Caco-2 (cell line): ENCODE measurements around the gene CDS1. TPM values are rescaled to one million over a fixed set of nuclear protein-coding genes. Genes with fewer than 3 reads are reported as not detected.

ENCODE experiments used
- BruUV-seq: library from RNA; stranded (reverse); fragments of 400-500 nt; replicated peaks from 2 replicates; lab custom pipeline; 2021; lab: Mats Ljungman, UMichigan
- CTCF ChIA-PET: fragments of 300-600 bp; sonication (Branson Sonifier 250); formaldehyde crosslinking; loops from one replicate; lab custom pipeline; 2022; ENCODE audit warnings: antibody characterized with exemption; lab: Charles Lee
- POLR2A ChIA-PET: fragments of 300-600 bp; sonication (Branson Sonifier 250); formaldehyde crosslinking; loops from one replicate; lab custom pipeline; 2022; ENCODE audit warnings: antibody characterized with exemption; lab: Charles Lee
- DNase-seq, 2 experiments: peaks; one replicate each; pipeline versions ENCODE4 v3.0.0 to v3.0.0-alpha.2; 2020 to 2022
- H3K27me3 ChIP-seq: replicated peaks from 2 replicates; pipeline ENCODE4 v1.6.0; 2011; ENCODE audit warnings: low read length; ENCODE audit not compliant: control insufficient read depth, insufficient read depth
- H3K36me3 ChIP-seq: 2 replicates; pipeline ENCODE4 v1.5.1; 2011; ENCODE audit warnings: low read length; ENCODE audit not compliant: control insufficient read depth, insufficient read depth
- H3K4me1 ChIP-seq: fragments of 250-450 bp; sonication (Bioruptor Pico); 2 replicates; pipeline ENCODE4 v1.5.1; 2020; ENCODE audit warnings: mild to moderate bottlenecking
- H3K4me3 ChIP-seq: 2 replicates; pipeline ENCODE4 v1.5.1; 2011; ENCODE audit warnings: low read depth, mild to moderate bottlenecking, control low read depth, low read length
- H3K9me3 ChIP-seq: fragments of 250-450 bp; sonication (Bioruptor Pico); 2 replicates; pipeline ENCODE4 v1.5.1; 2020; ENCODE audit warnings: mild to moderate bottlenecking, moderate library complexity
- H3K27ac Mint-ChIP-seq: one replicate; pipeline ENCODE4 v1.8.0; 2022; ENCODE audit warnings: mixed read lengths; ENCODE audit not compliant: unreplicated experiment
- H3K27me3 Mint-ChIP-seq: one replicate; pipeline ENCODE4 v1.8.0; 2022; ENCODE audit warnings: mixed read lengths; ENCODE audit not compliant: insufficient read depth, unreplicated experiment
- H3K36me3 Mint-ChIP-seq: one replicate; pipeline ENCODE4 v1.8.0; 2022; ENCODE audit warnings: mild to moderate bottlenecking, mixed read lengths; ENCODE audit not compliant: insufficient read depth, unreplicated experiment
- H3K4me1 Mint-ChIP-seq: one replicate; pipeline ENCODE4 v1.8.0; 2022; ENCODE audit warnings: low read depth, mixed read lengths; ENCODE audit not compliant: unreplicated experiment
- H3K4me3 Mint-ChIP-seq: one replicate; pipeline ENCODE4 v1.8.0; 2022; ENCODE audit warnings: mild to moderate bottlenecking, moderate library complexity, mixed read lengths; ENCODE audit not compliant: unreplicated experiment
- H3K9me3 Mint-ChIP-seq: one replicate; pipeline ENCODE4 v1.8.0; 2022; ENCODE audit warnings: mixed read lengths; ENCODE audit not compliant: unreplicated experiment
- CTCF ChIP-seq, 2 experiments: fragments of 200-600 bp in 1 of 2; IDR thresholded peaks; 1 replicate in 1 of 2; 2 replicates in 1 of 2; pipeline versions ENCODE4 v1.5.1 to v1.8.0; 2011 to 2022; ENCODE audit warnings: antibody characterized with exemption in 1 of 2, control low read depth in 1 of 2, inconsistent platforms in 1 of 2, low read depth in 1 of 2, low read length in 1 of 2, mild to moderate bottlenecking in 1 of 2, moderate library complexity in 1 of 2; ENCODE audit not compliant: insufficient read depth in 1 of 2, severe bottlenecking in 1 of 2, unreplicated experiment in 1 of 2
- intact Hi-C: fragments of 100-400 bp; cut with micrococcal nuclease; formaldehyde crosslinking; loops from one replicate; pipeline ENCODE4 v1.10.0; 2022; ENCODE audit not compliant: unreplicated experiment
- total RNA-seq: library from RNA; stranded (reverse); gene quantifications from 2 replicates; pipeline ENCODE4 v1.2.3, GENCODE V29; 2022

The CDS1 gene
- total RNA-seq, 1 experiment from 2014 or later = 18.1 TPM

GRCh38 chr4:84597450-84597849 lies 14.5 kb downstream of the CDS1 start:
- no peak for DNase-seq
- POLR2A ChIA-PET = interaction anchor here (0.9 kb wide), 1 partner anchor 548 kb away, joined by 3 read pairs; no protein-coding TSS in a partner anchor
- Histone ChIP-seq H3K27me3 (no peaks in the 10 kb centered on the region), H3K36me3 (no peaks in the 10 kb centered on the region), H3K9me3 (no peaks in the 10 kb centered on the region), H3K4me3 (no peak overlapping the region), H3K4me1 (peaks cover 38% of the 10 kb centered on the region)
- H3K36me3 Mint-ChIP-seq = peaks cover 10% of the 10 kb centered on the region
- H3K27ac Mint-ChIP-seq = peak overlapping the region; percentile 92
- intact Hi-C loops = no loop called here
- CTCF ChIA-PET = no interaction called here
- H3K4me3 Mint-ChIP-seq = no peak overlapping the region
- H3K4me1 Mint-ChIP-seq = peaks cover 13% of the 10 kb centered on the region
- no peak for TF ChIP-seq CTCF (IDR thresholded peaks at IDR 0.05; ENCODE audit: insufficient read depth in 1 of 2, low read depth in 1 of 2, low read length in 1 of 2, severe bottlenecking in 1 of 2, unreplicated experiment in 1 of 2)
- no peaks in the 10 kb centered on the region for H3K9me3 Mint-ChIP-seq
- no peaks in the 10 kb centered on the region for H3K27me3 Mint-ChIP-seq
- no TSS peak for BruUV-seq

GRCh38 chr4:84606645-84607044 lies 23.7 kb downstream of the CDS1 start:
- no peak overlapping the region for H3K27ac Mint-ChIP-seq
- ChIA-PET CTCF (no interaction called here), POLR2A (no interaction called here)

GRCh38 chr4:84611531-84611930 lies 28.6 kb downstream of the CDS1 start:
- POLR2A ChIA-PET = no interaction called here
- H3K4me1 ChIP-seq = no peaks in the 10 kb centered on the region
- H3K27ac Mint-ChIP-seq = no peak overlapping the region
- H3K4me3 Mint-ChIP-seq = no peak overlapping the region
- no peaks in the 10 kb centered on the region for H3K36me3 ChIP-seq
- no peaks in the 10 kb centered on the region for H3K27me3 ChIP-seq
- CTCF ChIA-PET = no interaction called here
- no peak overlapping the region for H3K4me3 ChIP-seq
- H3K9me3 ChIP-seq = no peaks in the 10 kb centered on the region
- no peaks in the 10 kb centered on the region for H3K4me1 Mint-ChIP-seq
- intact Hi-C loops = no loop called here
- BruUV-seq = no TSS peak
- TF ChIP-seq CTCF (IDR thresholded peaks at IDR 0.05; ENCODE audit: insufficient read depth in 1 of 2, low read depth in 1 of 2, low read length in 1 of 2, severe bottlenecking in 1 of 2, unreplicated experiment in 1 of 2) = no peak
- peaks cover 20% of the 10 kb centered on the region for H3K36me3 Mint-ChIP-seq
- H3K9me3 Mint-ChIP-seq = no peaks in the 10 kb centered on the region
- DNase-seq = no peak
- H3K27me3 Mint-ChIP-seq = no peaks in the 10 kb centered on the region

More at GRCh38 chr4:84606645-84607044, 23.7 kb downstream of the CDS1 start:
- intact Hi-C loops = no loop called here
- Histone ChIP-seq H3K36me3 (no peaks in the 10 kb centered on the region), H3K27me3 (no peaks in the 10 kb centered on the region), H3K9me3 (no peaks in the 10 kb centered on the region), H3K4me3 (no peak overlapping the region), H3K4me1 (no peaks in the 10 kb centered on the region)
- DNase-seq = no peak
- Mint-ChIP-seq H3K4me3 (no peak overlapping the region), H3K9me3 (no peaks in the 10 kb centered on the region), H3K4me1 (no peaks in the 10 kb centered on the region), H3K27me3 (no peaks in the 10 kb centered on the region), H3K36me3 (peaks cover 20% of the 10 kb centered on the region)
- BruUV-seq = no TSS peak
- no peak for TF ChIP-seq CTCF (IDR thresholded peaks at IDR 0.05; ENCODE audit: insufficient read depth in 1 of 2, low read depth in 1 of 2, low read length in 1 of 2, severe bottlenecking in 1 of 2, unreplicated experiment in 1 of 2)
